WERI-Rb-1 (cell line): Measurements from ENCODE around the gene CIRBP.

ENCODE experiments used
- DNase-seq: peaks from one replicate; pipeline ENCODE4 v3.0.0-alpha.2; 2020
- H3K27ac ChIP-seq: fragments of 250-450 bp; sonication (Bioruptor Pico); 2 replicates; pipeline ENCODE4 v1.5.1; 2020; ENCODE audit warnings: mild to moderate bottlenecking, moderate library complexity
- H3K27me3 ChIP-seq: fragments of 250-450 bp; sonication (Bioruptor Pico); 2 replicates; pipeline ENCODE4 v1.5.1; 2021; ENCODE audit warnings: mild to moderate bottlenecking, low read depth, moderate library complexity; ENCODE audit not compliant: insufficient read depth, severe bottlenecking
- H3K36me3 ChIP-seq: fragments of 250-450 bp; sonication (Bioruptor Pico); 2 replicates; pipeline ENCODE4 v1.5.1; 2020; ENCODE audit warnings: mild to moderate bottlenecking, moderate library complexity
- H3K4me3 ChIP-seq: 2 replicates; pipeline ENCODE4 v1.5.1; 2011; ENCODE audit warnings: low read depth, mild to moderate bottlenecking, control low read depth, low read length
- H3K9me3 ChIP-seq: fragments of 250-450 bp; sonication (Bioruptor Pico); 2 replicates; pipeline ENCODE4 v1.5.1; 2021; ENCODE audit warnings: mild to moderate bottlenecking, moderate library complexity; ENCODE audit not compliant: severe bottlenecking
- CTCF ChIP-seq: IDR thresholded peaks from 2 replicates; pipeline ENCODE4 v1.5.1; 2011; ENCODE audit warnings: low read depth, mild to moderate bottlenecking, control low read depth, inconsistent platforms, low read length

CIRBP gene

GRCh38 chr19:1295169-1296012 lies 26.3 kb downstream of the CIRBP start:
- no peak overlapping the region for H3K4me3 ChIP-seq
- no peaks in the 10 kb centered on the region for H3K9me3 ChIP-seq
- DNase-seq = no peak
- H3K27ac ChIP-seq = no peak overlapping the region
- TF ChIP-seq CTCF = no peak
- peaks cover 13% of the 10 kb centered on the region for H3K36me3 ChIP-seq
- H3K27me3 ChIP-seq = no peaks in the 10 kb centered on the region

- Histone ChIP-seq H3K9me3 (no peaks in the 10 kb centered on the region), H3K36me3 (peaks cover 12% of the 10 kb centered on the region), H3K4me3 (no peak overlapping the region), H3K27ac (no peak overlapping the region), H3K27me3 (no peaks in the 10 kb centered on the region)
- no peak for DNase-seq
- TF ChIP-seq CTCF = no peak
Observed at GRCh38 chr19:1296078-1296477, 26.9 kb downstream of the CIRBP start.

- no peak for TF ChIP-seq CTCF
- H3K27me3 ChIP-seq = no peaks in the 10 kb centered on the region
- H3K27ac ChIP-seq = no peak overlapping the region
- H3K9me3 ChIP-seq = no peaks in the 10 kb centered on the region
- H3K4me3 ChIP-seq = no peak overlapping the region
- peaks cover 10% of the 10 kb centered on the region for H3K36me3 ChIP-seq
- DNase-seq = no peak
Observed at GRCh38 chr19:1296575-1297271, 27.6 kb downstream of the CIRBP start.

GRCh38 chr19:1298235-1298634 lies 29.1 kb downstream of the CIRBP start:
- no peaks in the 10 kb centered on the region for H3K9me3 ChIP-seq
- no peak for DNase-seq
- no peak overlapping the region for H3K27ac ChIP-seq
- no peak for TF ChIP-seq CTCF
- H3K4me3 ChIP-seq = no peak overlapping the region
- H3K36me3 ChIP-seq = peaks cover 8% of the 10 kb centered on the region
- H3K27me3 ChIP-seq = no peaks in the 10 kb centered on the region

GRCh38 chr19:1299801-1300200 lies 30.7 kb downstream of the CIRBP start:
- H3K27me3 ChIP-seq = no peaks in the 10 kb centered on the region
- H3K27ac ChIP-seq = no peak overlapping the region
- no peak for TF ChIP-seq CTCF
- peaks cover 8% of the 10 kb centered on the region for H3K36me3 ChIP-seq
- H3K9me3 ChIP-seq = no peaks in the 10 kb centered on the region
- DNase-seq = no peak
- H3K4me3 ChIP-seq = no peak overlapping the region
